Measurements from ENCODE around the gene GALNT2. TPM values are rescaled to one million over a fixed set of nuclear protein-coding genes. Genes with fewer than 3 reads are reported as not detected.
A peak's percentile ranks its signal among the peaks of the same experiment; 100 is the strongest.

Gene GALNT2
- total RNA-seq, 1 donor from 2014 or later: 129 TPM

GRCh38 chr1:230248889-230249270 is 181.8 kb downstream of the GALNT2 start:
- DNase-seq (ENCODE audit: low spot score in 2 of 2): peak in 1 of 2 donors; percentile 67
- peaks cover 14 to 44% of the 10 kb centered on the region in 2 donors for H3K4me1 ChIP-seq
- H3K9me3 ChIP-seq: no peaks in the 10 kb centered on the region
- intact Hi-C loops (cut with DNase I): no loop called here
- peaks cover 15 to 16% of the 10 kb centered on the region in 2 donors for H3K36me3 ChIP-seq
- H3K27ac ChIP-seq: peak overlapping the region; percentile 86 to 88
- TF ChIP-seq CTCF (IDR thresholded peaks at IDR 0.05): no peak
- H3K27me3 ChIP-seq: no peaks in the 10 kb centered on the region
- no peak overlapping the region for H3K4me3 ChIP-seq

GRCh38 chr1:230249695-230250480 is 182.8 kb downstream of the GALNT2 start:
- DNase-seq (ENCODE audit: low spot score in 2 of 2): peak in 1 of 2 donors; percentile 73
- H3K4me1 ChIP-seq: peaks cover 14 to 44% of the 10 kb centered on the region in 2 donors
- H3K36me3 ChIP-seq: peaks cover 11 to 18% of the 10 kb centered on the region in 2 donors
- intact Hi-C loops (cut with DNase I): loop anchor here (2.0 kb wide), 1 partner anchor 25 kb away; no protein-coding TSS in a partner anchor
- no peak for TF ChIP-seq CTCF (IDR thresholded peaks at IDR 0.05)
- peak overlapping the region; percentile 86 to 88 for H3K27ac ChIP-seq
- H3K27me3 ChIP-seq: no peaks in the 10 kb centered on the region
- H3K4me3 ChIP-seq: no peak overlapping the region
- H3K9me3 ChIP-seq: no peaks in the 10 kb centered on the region

- peaks cover 14 to 44% of the 10 kb centered on the region in 2 donors for H3K4me1 ChIP-seq
- H3K4me3 ChIP-seq: no peak overlapping the region
- DNase-seq (ENCODE audit: low spot score in 2 of 2): peak in 1 of 2 donors; percentile 68
- peak overlapping the region; percentile 86 to 88 for H3K27ac ChIP-seq
- no peaks in the 10 kb centered on the region for H3K27me3 ChIP-seq
- peaks cover 18 to 22% of the 10 kb centered on the region in 2 donors for H3K36me3 ChIP-seq
- intact Hi-C loops (cut with DNase I): loop anchor here (2.0 kb wide), 1 partner anchor 26 kb away; no protein-coding TSS in a partner anchor
- no peaks in the 10 kb centered on the region for H3K9me3 ChIP-seq
- no peak for TF ChIP-seq CTCF (IDR thresholded peaks at IDR 0.05)
Observed at GRCh38 chr1:230250666-230251065, 183.6 kb downstream of the GALNT2 start.

- peak in 1 of 2 donors; percentile 38 for DNase-seq (ENCODE audit: low spot score in 2 of 2)
- Histone ChIP-seq H3K27ac (peak overlapping the region; percentile 35 to 86), H3K36me3 (peaks cover 13 to 18% of the 10 kb centered on the region in 2 donors), H3K9me3 (no peaks in the 10 kb centered on the region), H3K4me3 (no peak overlapping the region), H3K27me3 (no peaks in the 10 kb centered on the region), H3K4me1 (peaks cover 14 to 44% of the 10 kb centered on the region in 2 donors)
- no peak for TF ChIP-seq CTCF (IDR thresholded peaks at IDR 0.05)
- intact Hi-C loops (cut with DNase I): loop anchor here (2.0 kb wide), 1 partner anchor 27 kb away; no protein-coding TSS in a partner anchor
Observed at GRCh38 chr1:230251644-230252191, 184.7 kb downstream of the GALNT2 start.

- Histone ChIP-seq H3K27me3 (no peaks in the 10 kb centered on the region), H3K27ac (no peak overlapping the region), H3K4me3 (no peak overlapping the region), H3K4me1 (peaks cover 14 to 33% of the 10 kb centered on the region in 2 donors), H3K9me3 (no peaks in the 10 kb centered on the region), H3K36me3 (peaks cover 18 to 25% of the 10 kb centered on the region in 2 donors)
- no peak for TF ChIP-seq CTCF (IDR thresholded peaks at IDR 0.05)
- peak in 1 of 2 donors; percentile 40 for DNase-seq (ENCODE audit: low spot score in 2 of 2)
- intact Hi-C loops (cut with DNase I): no loop called here
Observed at GRCh38 chr1:230253150-230253549, 186.1 kb downstream of the GALNT2 start.
